ENCODE data around the gene EGF. TPM values are rescaled to one million over a fixed set of nuclear protein-coding genes. Genes with fewer than 3 reads are reported as not detected.
"Not testable (repeated sequence)": the region's sequence is repeated elsewhere in the genome, so short reads cannot be mapped to it uniquely, and the experiment has no call there.

Gene EGF
- total RNA-seq, 2 experiments from 2014 or later: not detected

DNA sequence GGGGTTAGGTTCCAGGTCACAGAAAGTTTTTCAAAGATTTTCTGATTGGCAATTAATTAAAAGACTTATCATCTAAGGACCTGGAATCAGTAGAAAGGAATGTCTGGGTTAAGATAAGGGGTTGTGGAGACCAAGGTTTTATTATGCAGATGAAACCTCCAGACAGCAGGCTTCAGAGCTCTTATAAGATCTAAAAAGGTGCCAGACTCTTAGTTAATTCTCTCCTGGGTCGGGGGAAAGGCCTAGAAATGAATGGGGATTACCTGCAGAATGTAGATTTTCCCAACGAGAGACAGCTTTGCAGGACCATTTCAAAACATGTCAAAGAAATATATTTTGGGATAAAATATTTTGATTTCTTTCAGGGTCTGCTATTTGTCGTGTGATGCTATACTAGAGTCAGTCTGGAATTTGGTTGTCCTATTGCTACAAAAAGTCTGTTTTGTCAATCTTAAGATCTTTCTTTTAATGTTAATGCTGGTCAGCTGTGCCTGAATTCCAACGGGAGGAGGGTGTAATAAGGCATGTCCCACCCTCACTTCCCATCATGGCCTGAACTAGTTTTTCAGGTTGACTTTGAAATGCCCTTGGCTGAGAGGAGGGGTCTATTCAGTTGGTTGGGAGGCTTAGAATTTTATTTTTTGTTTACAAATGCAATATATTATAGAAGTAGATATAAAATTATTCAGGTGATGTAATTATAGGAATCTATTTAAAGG is 15.8 kb downstream of the EGF start:
- Mint-ChIP-seq H3K4me3 (no peak overlapping the region), H3K36me3 (ENCODE audit: low read depth) (no peaks in the 10 kb centered on the region), H3K27me3 (no peaks in the 10 kb centered on the region), H3K9me3 (no peaks in the 10 kb centered on the region), H3K4me1 (no peaks in the 10 kb centered on the region), H3K27ac (no peak overlapping the region)
- DNase-seq: no peak
- ChIA-PET CTCF (no interaction called here), POLR2A (no interaction called here)

DNA sequence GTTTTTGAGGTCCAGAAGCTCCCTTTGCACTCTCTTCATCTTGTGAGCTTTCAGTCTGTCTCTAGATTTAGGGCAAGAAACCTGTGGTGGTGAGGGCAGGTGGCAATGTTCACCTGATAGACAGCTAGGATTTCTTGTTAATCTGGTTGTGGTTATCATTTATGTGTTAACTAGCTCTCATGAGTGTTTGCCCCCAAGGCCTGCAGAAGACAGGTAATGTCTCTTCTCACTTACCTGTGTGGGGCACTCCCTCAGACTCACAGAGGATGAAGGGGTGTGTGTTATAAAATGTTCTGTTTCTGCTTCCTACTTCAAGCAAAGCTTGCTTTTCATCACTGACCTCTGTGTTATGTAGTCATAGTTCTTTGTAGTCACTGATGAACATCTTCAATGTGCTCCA is 17.8 kb downstream of the EGF start:
- ChIA-PET CTCF (no interaction called here), POLR2A (no interaction called here)
- Mint-ChIP-seq H3K4me1 (no peaks in the 10 kb centered on the region), H3K27me3 (no peaks in the 10 kb centered on the region), H3K9me3 (no peaks in the 10 kb centered on the region), H3K36me3 (ENCODE audit: low read depth) (no peaks in the 10 kb centered on the region), H3K27ac (no peak overlapping the region), H3K4me3 (no peak overlapping the region)
- DNase-seq: no peak

DNA sequence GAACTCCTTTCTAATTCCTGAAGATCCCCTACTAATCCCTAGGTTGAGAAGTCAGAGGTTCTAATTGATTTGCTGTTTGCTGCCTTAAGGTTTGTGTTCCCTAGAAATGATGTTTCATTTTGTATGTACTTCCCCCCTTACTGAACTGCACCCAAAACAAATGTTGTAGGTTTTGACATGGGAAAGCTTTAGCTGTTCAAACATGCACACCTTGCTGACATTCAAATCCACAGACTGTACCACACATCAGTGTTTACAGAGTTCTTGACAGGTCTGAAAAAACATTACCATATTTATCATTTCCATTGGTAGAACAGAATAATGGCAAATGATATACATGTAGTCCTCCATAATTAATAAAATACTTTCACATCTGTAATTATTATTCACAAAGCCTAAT is 18.2 kb downstream of the EGF start:
- ChIA-PET POLR2A (no interaction called here), CTCF (no interaction called here)
- Mint-ChIP-seq H3K36me3 (ENCODE audit: low read depth) (no peaks in the 10 kb centered on the region), H3K4me3 (no peak overlapping the region), H3K27ac (no peak overlapping the region), H3K27me3 (no peaks in the 10 kb centered on the region), H3K9me3 (no peaks in the 10 kb centered on the region), H3K4me1 (no peaks in the 10 kb centered on the region)
- DNase-seq: no peak

DNA sequence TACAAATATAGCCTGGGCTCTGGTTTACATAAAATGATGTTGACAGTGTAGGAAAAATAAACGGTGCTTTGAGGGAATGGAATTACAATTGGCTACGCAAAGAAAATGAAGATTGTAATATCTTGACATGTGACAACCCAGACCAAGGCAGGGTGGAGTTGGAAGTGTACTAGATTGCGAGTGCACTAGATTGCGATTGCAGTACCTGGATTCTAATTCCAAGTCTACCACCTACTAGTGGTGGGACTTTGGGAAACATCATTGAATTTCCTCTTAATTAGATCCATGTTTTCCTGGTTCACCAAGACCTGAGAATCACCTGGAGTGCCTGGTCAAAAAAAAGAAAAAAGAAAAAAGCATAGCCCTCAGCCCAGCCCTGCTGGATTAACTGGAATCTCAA is 18.6 kb downstream of the EGF start:
- Mint-ChIP-seq H3K27me3 (no peaks in the 10 kb centered on the region), H3K27ac (no peak overlapping the region)

DNA sequence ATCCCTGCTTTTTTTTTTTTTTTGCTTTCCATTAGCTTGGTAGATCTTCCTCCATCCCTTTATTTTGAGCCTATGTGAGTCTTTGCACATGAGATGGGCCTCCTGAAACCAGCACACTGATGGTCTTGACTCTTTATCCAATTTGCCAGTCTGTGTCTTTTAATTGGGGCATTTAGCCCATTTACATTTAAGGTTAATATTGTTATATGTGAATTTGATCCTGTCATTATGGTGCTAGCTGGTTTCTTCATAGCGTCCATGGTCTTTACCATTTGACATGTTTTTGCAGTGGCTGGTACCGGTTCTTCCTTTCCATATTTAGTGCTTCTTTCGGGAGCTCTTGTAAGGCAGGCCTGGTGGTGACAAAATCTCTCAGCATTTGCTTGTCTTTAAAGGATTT is 24.7 kb downstream of the EGF start:
- CTCF ChIA-PET: interaction anchor here (0.6 kb wide), 1 partner anchor 1277 kb away, joined by 3 read pairs; no protein-coding TSS in a partner anchor
- DNase-seq; H3K36me3 Mint-ChIP-seq (ENCODE audit: low read depth); H3K27me3 Mint-ChIP-seq; POLR2A ChIA-PET; H3K9me3 Mint-ChIP-seq; H3K4me3 Mint-ChIP-seq; H3K4me1 Mint-ChIP-seq; H3K27ac Mint-ChIP-seq: not testable (repeated sequence)

More for the DNA sequence above, 18.6 kb downstream of the EGF start:
- no peaks in the 10 kb centered on the region for H3K36me3 Mint-ChIP-seq (ENCODE audit: low read depth)
- H3K4me3 Mint-ChIP-seq: no peak overlapping the region
- no peaks in the 10 kb centered on the region for H3K4me1 Mint-ChIP-seq
- no peak for DNase-seq
- no peaks in the 10 kb centered on the region for H3K9me3 Mint-ChIP-seq
- CTCF ChIA-PET: no interaction called here
- POLR2A ChIA-PET: no interaction called here

DNA sequence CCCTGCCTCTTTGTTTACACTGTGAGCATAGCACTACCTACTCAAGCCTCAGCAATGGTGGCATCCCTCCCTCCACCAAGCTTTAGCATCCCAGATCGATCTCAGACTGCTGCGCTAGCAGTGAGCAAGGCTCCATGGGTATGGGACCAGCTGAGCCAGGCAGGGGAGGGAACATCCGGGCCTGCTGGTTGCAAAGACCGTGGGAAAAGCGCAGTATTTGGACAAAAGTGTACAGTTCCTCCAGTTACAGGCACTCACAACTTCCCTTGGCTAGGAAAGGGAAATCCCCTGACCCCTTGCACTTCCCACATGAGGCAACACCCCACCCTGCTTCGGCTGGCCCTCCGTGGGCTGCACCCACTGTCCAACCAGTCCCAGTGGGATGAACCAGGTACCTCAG is 26.5 kb downstream of the EGF start:
- CTCF ChIA-PET: no interaction called here
- DNase-seq: no peak
- H3K4me1 Mint-ChIP-seq: no peaks in the 10 kb centered on the region
- H3K36me3 Mint-ChIP-seq (ENCODE audit: low read depth): no peaks in the 10 kb centered on the region
- POLR2A ChIA-PET: no interaction called here
- peaks cover 4% of the 10 kb centered on the region for H3K9me3 Mint-ChIP-seq
- H3K27me3 Mint-ChIP-seq: peaks cover 3% of the 10 kb centered on the region
- H3K27ac Mint-ChIP-seq: no peak overlapping the region
- no peak overlapping the region for H3K4me3 Mint-ChIP-seq

DNA sequence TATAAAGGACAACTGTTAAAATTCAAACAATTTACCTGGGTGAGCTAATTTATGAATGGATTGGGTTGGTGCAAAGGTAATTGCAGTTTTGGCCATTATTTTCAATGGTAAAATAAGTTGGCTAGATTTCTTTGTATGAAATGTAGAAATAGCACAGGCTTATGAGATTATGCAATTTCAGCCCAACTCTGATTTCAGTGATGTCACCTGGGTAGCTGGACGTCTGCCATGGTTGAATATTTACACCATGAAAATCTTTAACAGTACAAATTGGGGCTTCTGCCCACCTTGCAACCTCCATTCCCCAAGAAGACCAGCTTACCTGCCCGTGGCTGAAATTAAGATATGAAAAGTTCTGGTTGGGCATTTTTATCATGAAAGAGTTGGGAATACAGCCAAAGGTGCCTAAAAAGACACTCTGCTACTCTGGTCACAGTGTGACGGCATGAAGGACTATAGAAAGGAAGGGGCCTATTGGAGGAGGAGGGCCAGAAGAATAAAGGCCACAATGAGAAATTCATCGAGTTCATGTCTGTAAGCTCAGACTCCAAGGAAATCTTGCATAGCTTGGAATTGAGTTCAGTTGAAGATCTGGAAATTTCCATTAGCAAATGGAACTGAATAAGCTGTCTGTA is 29.7 kb downstream of the EGF start:
- CTCF ChIA-PET: no interaction called here
- Mint-ChIP-seq H3K4me3 (no peak overlapping the region), H3K9me3 (no peaks in the 10 kb centered on the region)

DNA sequence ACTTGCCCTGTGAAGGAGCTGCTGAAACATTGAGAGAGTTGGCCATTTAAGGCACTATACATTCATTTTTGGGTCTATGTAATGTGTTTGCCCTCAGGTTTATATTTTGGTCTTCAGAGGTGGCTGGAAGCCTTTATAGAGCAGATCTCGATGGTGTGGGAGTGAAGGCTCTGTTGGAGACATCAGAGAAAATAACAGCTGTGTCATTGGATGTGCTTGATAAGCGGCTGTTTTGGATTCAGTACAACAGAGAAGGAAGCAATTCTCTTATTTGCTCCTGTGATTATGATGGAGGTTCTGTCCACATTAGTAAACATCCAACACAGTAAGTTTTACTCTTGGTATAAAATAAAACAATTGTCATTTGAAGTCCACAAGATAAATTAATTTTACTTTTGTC is 31.1 kb downstream of the EGF start:
- CTCF ChIA-PET: no interaction called here
- H3K4me1 Mint-ChIP-seq: peaks cover 5% of the 10 kb centered on the region
- H3K9me3 Mint-ChIP-seq: no peaks in the 10 kb centered on the region
- POLR2A ChIA-PET: no interaction called here
- H3K4me3 Mint-ChIP-seq: no peak overlapping the region
- H3K27me3 Mint-ChIP-seq: no peaks in the 10 kb centered on the region
- no peak for DNase-seq
- no peaks in the 10 kb centered on the region for H3K36me3 Mint-ChIP-seq (ENCODE audit: low read depth)
- H3K27ac Mint-ChIP-seq: no peak overlapping the region

More for the DNA sequence above, 29.7 kb downstream of the EGF start:
- H3K36me3 Mint-ChIP-seq (ENCODE audit: low read depth): no peaks in the 10 kb centered on the region
- POLR2A ChIA-PET: no interaction called here
- no peaks in the 10 kb centered on the region for H3K4me1 Mint-ChIP-seq
- H3K27ac Mint-ChIP-seq: no peak overlapping the region
- DNase-seq: no peak
- no peaks in the 10 kb centered on the region for H3K27me3 Mint-ChIP-seq

DNA sequence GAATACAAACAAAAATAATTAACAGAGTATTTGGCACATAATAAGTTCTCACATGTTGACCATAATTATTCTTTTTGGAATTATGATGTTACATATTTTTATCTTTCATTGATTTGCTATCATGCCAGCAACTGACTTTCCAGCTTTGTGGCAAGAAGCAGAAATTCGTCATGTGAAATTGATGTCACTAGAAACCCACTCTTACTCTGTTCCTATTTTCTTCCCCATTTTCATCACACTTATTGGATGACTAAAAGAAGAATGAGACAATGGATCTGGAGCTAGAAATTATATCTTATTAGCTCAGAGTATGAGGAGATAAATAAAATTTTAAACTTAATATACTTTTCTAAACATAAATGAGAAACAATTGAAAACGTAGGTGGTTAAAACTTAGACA is 31.9 kb downstream of the EGF start:
- Mint-ChIP-seq H3K36me3 (ENCODE audit: low read depth) (no peaks in the 10 kb centered on the region), H3K27ac (no peak overlapping the region), H3K9me3 (no peaks in the 10 kb centered on the region), H3K4me1 (peaks cover 5% of the 10 kb centered on the region), H3K27me3 (no peaks in the 10 kb centered on the region), H3K4me3 (no peak overlapping the region)
- POLR2A ChIA-PET: no interaction called here
- CTCF ChIA-PET: interaction anchor here (0.7 kb wide), 1 partner anchor 14 kb away, joined by 3 read pairs; no protein-coding TSS in a partner anchor
- no peak for DNase-seq

DNA sequence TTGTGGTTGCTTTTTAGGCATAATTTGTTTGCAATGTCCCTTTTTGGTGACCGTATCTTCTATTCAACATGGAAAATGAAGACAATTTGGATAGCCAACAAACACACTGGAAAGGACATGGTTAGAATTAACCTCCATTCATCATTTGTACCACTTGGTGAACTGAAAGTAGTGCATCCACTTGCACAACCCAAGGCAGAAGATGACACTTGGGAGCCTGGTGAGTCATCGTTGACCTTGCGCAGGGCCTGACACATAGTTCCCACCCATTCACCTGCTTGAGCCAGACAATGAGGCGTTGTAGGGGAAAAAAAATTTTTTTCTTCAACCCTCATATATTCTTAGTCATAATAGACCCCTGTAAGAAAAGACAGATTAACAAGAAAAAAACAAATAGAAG is 32.4 kb downstream of the EGF start:
- H3K9me3 Mint-ChIP-seq: no peaks in the 10 kb centered on the region
- DNase-seq: no peak
- ChIA-PET CTCF (no interaction called here), POLR2A (no interaction called here)
- peaks cover 5% of the 10 kb centered on the region for H3K4me1 Mint-ChIP-seq
- no peaks in the 10 kb centered on the region for H3K36me3 Mint-ChIP-seq (ENCODE audit: low read depth)
- H3K27me3 Mint-ChIP-seq: no peaks in the 10 kb centered on the region
- H3K27ac Mint-ChIP-seq: no peak overlapping the region
- no peak overlapping the region for H3K4me3 Mint-ChIP-seq

DNA sequence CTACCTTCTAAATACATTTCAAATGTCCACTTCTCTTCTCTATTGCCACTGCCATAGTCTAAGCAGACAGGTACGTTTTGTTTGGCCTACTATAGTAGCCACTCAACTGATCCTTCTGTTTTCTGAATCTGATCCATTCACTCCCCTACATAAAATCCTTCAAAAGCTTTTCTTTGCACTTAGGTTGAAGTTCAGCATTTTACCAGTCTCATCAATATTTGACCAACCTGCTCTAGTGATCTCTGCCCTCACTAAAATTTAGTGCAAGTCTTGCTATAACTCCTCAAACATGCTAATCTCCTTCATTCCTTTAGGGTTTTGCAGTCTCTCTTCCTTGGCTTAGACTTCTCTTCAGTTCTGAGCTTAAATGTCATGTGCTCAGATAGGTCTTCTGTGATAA is 33.4 kb downstream of the EGF start:
- Mint-ChIP-seq H3K4me3 (no peak overlapping the region), H3K36me3 (ENCODE audit: low read depth) (no peaks in the 10 kb centered on the region), H3K27me3 (no peaks in the 10 kb centered on the region), H3K27ac (no peak overlapping the region), H3K4me1 (peaks cover 5% of the 10 kb centered on the region), H3K9me3 (no peaks in the 10 kb centered on the region)
- DNase-seq: no peak
- CTCF ChIA-PET: interaction anchor here (0.6 kb wide), 1 partner anchor 783 kb away, joined by 5 read pairs; no protein-coding TSS in a partner anchor
- POLR2A ChIA-PET: no interaction called here

DNA sequence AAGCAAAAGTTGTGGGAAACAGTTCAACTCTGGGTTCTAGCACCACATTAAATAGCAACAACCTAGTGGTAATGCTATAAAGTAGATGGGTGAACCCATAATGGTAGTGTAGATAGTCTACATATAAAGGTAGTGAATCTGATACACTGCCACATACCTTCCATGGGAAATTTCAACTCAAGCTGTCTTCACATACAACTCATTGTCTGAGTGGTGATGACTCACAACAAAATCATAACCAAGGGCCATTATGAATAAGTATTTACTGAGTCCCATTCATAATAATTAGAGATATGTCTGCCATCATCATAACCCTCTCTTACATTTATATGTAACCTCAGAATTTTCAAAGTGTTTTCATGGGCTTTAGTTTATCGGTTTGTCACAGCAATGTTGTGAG is 34.8 kb downstream of the EGF start:
- CTCF ChIA-PET: no interaction called here
- POLR2A ChIA-PET: no interaction called here
- H3K4me1 Mint-ChIP-seq: peaks cover 5% of the 10 kb centered on the region
- no peaks in the 10 kb centered on the region for H3K36me3 Mint-ChIP-seq (ENCODE audit: low read depth)
- DNase-seq: no peak
- no peaks in the 10 kb centered on the region for H3K27me3 Mint-ChIP-seq
- H3K27ac Mint-ChIP-seq: no peak overlapping the region
- no peaks in the 10 kb centered on the region for H3K9me3 Mint-ChIP-seq
- H3K4me3 Mint-ChIP-seq: no peak overlapping the region

DNA sequence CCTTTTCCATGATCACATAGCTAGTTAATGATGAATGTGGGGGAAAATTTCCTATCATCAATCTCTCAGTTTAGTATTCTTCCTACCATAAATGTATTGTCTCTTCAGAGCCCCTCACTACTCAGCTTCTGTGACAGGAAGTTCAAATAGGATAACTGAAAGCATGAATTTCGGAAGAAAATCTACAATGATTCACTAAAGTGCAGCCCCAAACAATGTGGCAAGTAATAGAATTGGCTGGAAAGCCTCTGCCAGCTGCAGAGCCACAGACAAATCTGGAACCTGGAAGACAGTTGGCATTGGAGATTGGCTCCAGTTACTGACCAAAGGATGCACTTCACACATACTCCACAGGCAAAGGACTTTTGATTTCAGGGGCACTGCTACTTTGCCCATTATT is 35.2 kb downstream of the EGF start:
- ChIA-PET CTCF (no interaction called here), POLR2A (no interaction called here)
- Mint-ChIP-seq H3K4me1 (peaks cover 5% of the 10 kb centered on the region), H3K27ac (no peak overlapping the region), H3K36me3 (ENCODE audit: low read depth) (no peaks in the 10 kb centered on the region), H3K4me3 (no peak overlapping the region), H3K27me3 (no peaks in the 10 kb centered on the region), H3K9me3 (no peaks in the 10 kb centered on the region)
- no peak for DNase-seq

DNA sequence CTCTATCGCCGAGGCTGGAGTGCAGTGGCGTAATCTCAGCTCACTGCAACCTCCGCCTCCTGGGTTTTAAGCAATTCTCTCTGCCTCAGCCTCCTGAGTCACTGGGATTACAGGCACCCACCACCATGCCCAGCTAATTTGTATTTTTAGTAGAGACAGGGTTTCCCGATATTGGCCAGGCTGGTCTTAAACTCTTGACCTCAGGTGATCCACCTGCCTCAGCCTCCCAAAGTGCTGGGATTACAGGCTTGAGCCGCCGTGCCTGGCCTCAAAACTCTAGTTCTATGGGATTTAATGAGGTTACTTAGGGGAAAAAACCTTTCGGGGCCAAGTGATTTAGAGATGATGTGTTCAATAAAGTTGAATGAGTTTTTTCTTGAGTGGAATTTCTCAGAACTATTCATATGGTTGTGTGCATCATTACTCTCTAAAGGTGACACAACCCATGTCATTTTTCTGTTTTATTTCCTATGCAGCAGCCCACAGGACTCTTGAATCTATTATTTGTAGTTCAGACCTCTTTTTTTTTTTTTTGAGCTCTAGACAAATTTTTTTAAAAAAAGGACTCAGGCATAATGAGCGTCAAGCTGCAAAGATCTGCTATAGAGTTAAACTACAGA is 36.5 kb downstream of the EGF start:
- H3K4me3 Mint-ChIP-seq; POLR2A ChIA-PET; H3K36me3 Mint-ChIP-seq (ENCODE audit: low read depth); H3K27ac Mint-ChIP-seq; H3K4me1 Mint-ChIP-seq; H3K9me3 Mint-ChIP-seq; DNase-seq; H3K27me3 Mint-ChIP-seq: not testable (repeated sequence)
- CTCF ChIA-PET: interaction anchor here (0.7 to 1.5 kb wide), 3 partner anchors 11 to 155 kb away, joined by 3 to 6 read pairs (median 4); no protein-coding TSS in a partner anchor

Measured in activated CD4-positive, alpha-beta T cell treated with anti-CD3 and anti-CD28 coated beads, Interleukin-2, amount 10 ng/mL, durations not matched to agents 7 days and 5 days (primary cell).